ENCODE results near the gene IFT74. TPM values are rescaled to one million over a fixed set of nuclear protein-coding genes. Genes with fewer than 3 reads are reported as not detected.
"Not testable (repeated sequence)": the region's sequence is repeated elsewhere in the genome, so short reads cannot be mapped to it uniquely, and the experiment has no call there.

The IFT74 gene
- total and polyA plus RNA-seq, 2 donors (not counting 1 experiment from before 2014, with no cell fraction given), result 12.8 to 18.0 TPM

GRCh38 chr9:27090711-27091110 lies 134.5 kb downstream of the IFT74 start:
- Histone ChIP-seq H4K20me1 (ENCODE audit: control insufficient read depth, extremely low read depth, insufficient read depth, low read length) (no peaks in the 10 kb centered on the region), H3K27me3 (ENCODE audit: control insufficient read depth, insufficient read depth, low read length) (no peaks in the 10 kb centered on the region), H3K9me3 (ENCODE audit: control insufficient read depth, insufficient read depth, low read depth, low read length) (no peaks in the 10 kb centered on the region), H3K9ac (ENCODE audit: insufficient read depth, low read length) (no peak overlapping the region), H2AFZ (ENCODE audit: low read length) (no peak overlapping the region), H3K36me3 (ENCODE audit: control insufficient read depth, insufficient read depth, low read length) (no peaks in the 10 kb centered on the region), H3K79me2 (ENCODE audit: control insufficient read depth, insufficient read depth, low read length) (no peaks in the 10 kb centered on the region), H3K4me3 (replicated peaks in 1 of 4; ENCODE audit: control extremely low read depth in 1 of 4, insufficient read depth in 1 of 4, low read depth in 3 of 4, low read length in 4 of 4) (no peak overlapping the region), H3K4me1 (ENCODE audit: control insufficient read depth, extremely low read depth, insufficient read depth, low read length) (peaks cover 18% of the 10 kb centered on the region), H3K27ac (ENCODE audit: insufficient read depth, low read length) (no peak overlapping the region), H3K4me2 (ENCODE audit: extremely low read depth, insufficient read depth, low read length) (no peak overlapping the region)
- no peak for TF ChIP-seq CTCF (conservative IDR thresholded peaks at IDR 0.05 in 1 of 2, IDR thresholded peaks at IDR 0.05 in 1 of 2; ENCODE audit: low read depth in 1 of 2, low read length in 2 of 2)
- TF ChIP-seq EZH2 (IDR thresholded peaks at IDR 0.05; ENCODE audit: low read length, missing control alignments), result no peak
- DNase-seq (ENCODE audit: low read depth in 2 of 2), result no peak

- H3K27me3 ChIP-seq (ENCODE audit: control insufficient read depth, insufficient read depth, low read length); H3K4me3 ChIP-seq (replicated peaks in 1 of 4; ENCODE audit: control extremely low read depth in 1 of 4, insufficient read depth in 1 of 4, low read depth in 3 of 4, low read length in 4 of 4); H3K36me3 ChIP-seq (ENCODE audit: control insufficient read depth, insufficient read depth, low read length); H3K4me2 ChIP-seq (ENCODE audit: extremely low read depth, insufficient read depth, low read length); DNase-seq (ENCODE audit: low read depth in 2 of 2); H3K27ac ChIP-seq (ENCODE audit: insufficient read depth, low read length); H3K79me2 ChIP-seq (ENCODE audit: control insufficient read depth, insufficient read depth, low read length); H2AFZ ChIP-seq (ENCODE audit: low read length); H4K20me1 ChIP-seq (ENCODE audit: control insufficient read depth, extremely low read depth, insufficient read depth, low read length); H3K9ac ChIP-seq (ENCODE audit: insufficient read depth, low read length); H3K9me3 ChIP-seq (ENCODE audit: control insufficient read depth, insufficient read depth, low read depth, low read length): not testable (repeated sequence)
- peaks cover 13% of the 10 kb centered on the region for H3K4me1 ChIP-seq (ENCODE audit: control insufficient read depth, extremely low read depth, insufficient read depth, low read length)
Measured at GRCh38 chr9:27092496-27092895, 136.3 kb downstream of the IFT74 start.

- not testable (repeated sequence) for H3K36me3 ChIP-seq (ENCODE audit: control insufficient read depth, insufficient read depth, low read length); DNase-seq (ENCODE audit: low read depth in 2 of 2); H3K9ac ChIP-seq (ENCODE audit: insufficient read depth, low read length); H2AFZ ChIP-seq (ENCODE audit: low read length); H3K79me2 ChIP-seq (ENCODE audit: control insufficient read depth, insufficient read depth, low read length); H3K4me1 ChIP-seq (ENCODE audit: control insufficient read depth, extremely low read depth, insufficient read depth, low read length); H3K27ac ChIP-seq (ENCODE audit: insufficient read depth, low read length); H3K9me3 ChIP-seq (ENCODE audit: control insufficient read depth, insufficient read depth, low read depth, low read length); H4K20me1 ChIP-seq (ENCODE audit: control insufficient read depth, extremely low read depth, insufficient read depth, low read length); H3K4me2 ChIP-seq (ENCODE audit: extremely low read depth, insufficient read depth, low read length); H3K27me3 ChIP-seq (ENCODE audit: control insufficient read depth, insufficient read depth, low read length); H3K4me3 ChIP-seq (replicated peaks in 1 of 4; ENCODE audit: control extremely low read depth in 1 of 4, insufficient read depth in 1 of 4, low read depth in 3 of 4, low read length in 4 of 4)
Measured at GRCh38 chr9:27093384-27094067, 137.3 kb downstream of the IFT74 start.

GRCh38 chr9:27094640-27095298 lies 138.6 kb downstream of the IFT74 start:
- no peak overlapping the region for H3K9ac ChIP-seq (ENCODE audit: insufficient read depth, low read length)
- no peaks in the 10 kb centered on the region for H3K27me3 ChIP-seq (ENCODE audit: control insufficient read depth, insufficient read depth, low read length)
- no peak overlapping the region for H3K4me3 ChIP-seq (replicated peaks in 1 of 4; ENCODE audit: control extremely low read depth in 1 of 4, insufficient read depth in 1 of 4, low read depth in 3 of 4, low read length in 4 of 4)
- no peaks in the 10 kb centered on the region for H3K79me2 ChIP-seq (ENCODE audit: control insufficient read depth, insufficient read depth, low read length)
- peak; percentile 78 to 90 for DNase-seq (ENCODE audit: low read depth in 2 of 2)
- peaks cover 5% of the 10 kb centered on the region for H3K4me1 ChIP-seq (ENCODE audit: control insufficient read depth, extremely low read depth, insufficient read depth, low read length)
- H4K20me1 ChIP-seq (ENCODE audit: control insufficient read depth, extremely low read depth, insufficient read depth, low read length), result no peaks in the 10 kb centered on the region
- H3K36me3 ChIP-seq (ENCODE audit: control insufficient read depth, insufficient read depth, low read length), result no peaks in the 10 kb centered on the region
- H3K27ac ChIP-seq (ENCODE audit: insufficient read depth, low read length), result no peak overlapping the region
- H2AFZ ChIP-seq (ENCODE audit: low read length), result no peak overlapping the region
- no peaks in the 10 kb centered on the region for H3K9me3 ChIP-seq (ENCODE audit: control insufficient read depth, insufficient read depth, low read depth, low read length)
- H3K4me2 ChIP-seq (ENCODE audit: extremely low read depth, insufficient read depth, low read length), result peak overlapping the region; percentile 27
- TF ChIP-seq EZH2 (IDR thresholded peaks at IDR 0.05; ENCODE audit: low read length, missing control alignments) (no peak), CTCF (conservative IDR thresholded peaks at IDR 0.05 in 1 of 2, IDR thresholded peaks at IDR 0.05 in 1 of 2; ENCODE audit: low read depth in 1 of 2, low read length in 2 of 2) (no peak)
